Epithelial cell of proximal tubule (primary cell): Measurements from ENCODE around the gene FAM136A. TPM values are rescaled to one million over a fixed set of nuclear protein-coding genes. Genes with fewer than 3 reads are reported as not detected.

ENCODE experiments used
- DNase-seq: peaks from one replicate; pipeline ENCODE4 v3.0.0-alpha.2; 2011; ENCODE audit warnings: low read depth
- H3K4me3 ChIP-seq: 2 replicates; pipeline ENCODE4 v1.5.1; 2011; ENCODE audit warnings: low read depth, mild to moderate bottlenecking, low read length
- total RNA-seq: library from RNA; depleted of rRNA; stranded (reverse); fragments of >200 nt; gene quantifications from 2 replicates; pipeline ENCODE4 v1.2.3, GENCODE V29; 2015
- TF ChIP-seq, protein P1 (sequence below): conservative IDR thresholded peaks from 2 replicates; pipeline ENCODE4 v1.5.1; 2012; ENCODE audit warnings: low read depth, mild to moderate bottlenecking, low read length

Gene FAM136A
- total RNA-seq, 1 donor from 2014 or later, result 55.7 TPM

DNA sequence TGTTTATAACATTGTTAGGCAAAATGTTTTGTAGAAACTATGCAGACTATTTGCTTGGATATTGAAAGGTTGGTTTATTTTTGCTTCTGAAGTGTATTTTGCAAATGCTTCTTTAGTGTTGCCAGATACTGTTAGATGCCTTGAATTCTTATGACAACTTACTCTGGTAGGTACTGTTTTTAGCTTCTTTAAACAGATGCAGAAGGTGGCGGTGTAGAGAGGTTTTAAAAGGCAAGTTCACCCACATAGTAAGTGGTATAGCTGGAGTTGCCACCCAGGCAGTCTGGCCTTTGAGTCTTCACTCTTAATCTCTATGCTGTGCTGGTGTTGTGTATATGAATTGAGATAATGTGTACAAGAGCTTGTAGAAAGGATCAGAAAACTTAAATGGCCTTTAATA is 40.4 kb downstream of the FAM136A start:
- no peak for DNase-seq
- TF ChIP-seq, protein P1, sequence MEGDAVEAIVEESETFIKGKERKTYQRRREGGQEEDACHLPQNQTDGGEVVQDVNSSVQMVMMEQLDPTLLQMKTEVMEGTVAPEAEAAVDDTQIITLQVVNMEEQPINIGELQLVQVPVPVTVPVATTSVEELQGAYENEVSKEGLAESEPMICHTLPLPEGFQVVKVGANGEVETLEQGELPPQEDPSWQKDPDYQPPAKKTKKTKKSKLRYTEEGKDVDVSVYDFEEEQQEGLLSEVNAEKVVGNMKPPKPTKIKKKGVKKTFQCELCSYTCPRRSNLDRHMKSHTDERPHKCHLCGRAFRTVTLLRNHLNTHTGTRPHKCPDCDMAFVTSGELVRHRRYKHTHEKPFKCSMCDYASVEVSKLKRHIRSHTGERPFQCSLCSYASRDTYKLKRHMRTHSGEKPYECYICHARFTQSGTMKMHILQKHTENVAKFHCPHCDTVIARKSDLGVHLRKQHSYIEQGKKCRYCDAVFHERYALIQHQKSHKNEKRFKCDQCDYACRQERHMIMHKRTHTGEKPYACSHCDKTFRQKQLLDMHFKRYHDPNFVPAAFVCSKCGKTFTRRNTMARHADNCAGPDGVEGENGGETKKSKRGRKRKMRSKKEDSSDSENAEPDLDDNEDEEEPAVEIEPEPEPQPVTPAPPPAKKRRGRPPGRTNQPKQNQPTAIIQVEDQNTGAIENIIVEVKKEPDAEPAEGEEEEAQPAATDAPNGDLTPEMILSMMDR, result no peak
- no peak overlapping the region for H3K4me3 ChIP-seq

DNA sequence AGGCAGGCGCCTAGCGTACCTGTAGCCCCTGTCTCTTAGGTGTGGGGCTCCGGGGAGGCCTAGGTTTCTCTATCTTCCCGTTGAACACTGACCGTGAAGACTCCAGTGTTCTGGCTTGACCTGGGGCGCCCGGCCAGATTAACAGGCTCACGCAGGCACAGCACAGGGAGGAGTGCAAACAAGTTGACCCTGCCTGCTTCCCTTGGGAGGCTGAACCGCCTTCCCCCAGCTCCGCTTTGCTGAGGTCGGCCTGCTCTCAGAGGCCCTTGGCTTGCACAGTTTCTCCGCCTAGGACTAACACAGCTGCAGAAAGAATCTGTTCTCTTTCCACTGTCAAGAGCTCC is 43.4 kb downstream of the FAM136A start:
- DNase-seq, result no peak
- TF ChIP-seq, protein P1, result no peak
- H3K4me3 ChIP-seq, result peak overlapping the region; percentile 83

DNA sequence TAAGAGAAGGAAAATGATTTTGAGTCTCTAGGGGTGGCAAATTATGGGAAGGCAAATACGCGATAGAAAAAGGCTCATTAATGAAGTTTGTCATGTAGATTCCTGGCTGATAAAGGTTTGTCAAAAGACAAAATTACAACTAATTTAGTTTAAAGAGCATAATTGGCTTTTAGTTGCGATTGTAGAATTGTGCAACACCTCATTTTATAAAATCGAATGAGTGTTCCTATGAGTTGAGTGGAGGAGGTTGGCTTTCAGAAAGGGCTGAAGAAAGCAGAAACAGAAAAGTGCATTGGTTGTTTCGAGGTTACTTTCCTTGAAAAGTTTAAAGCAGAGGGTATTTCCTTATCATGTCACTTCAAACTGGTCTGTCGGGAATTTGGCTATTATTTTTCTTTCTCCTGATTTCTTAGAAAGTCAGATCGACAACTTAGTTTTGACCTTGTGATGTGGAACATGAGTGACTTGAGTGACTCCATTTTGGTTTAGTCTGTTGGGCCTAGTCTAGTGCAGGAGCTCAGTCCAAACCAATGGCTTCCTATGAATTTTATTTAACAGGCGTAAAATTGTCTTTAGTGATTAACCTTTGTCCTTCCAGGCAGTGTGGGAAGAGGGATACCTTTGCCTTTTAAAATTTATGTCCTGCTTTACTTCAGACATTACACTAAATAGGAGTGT is 46.1 kb downstream of the FAM136A start:
- no peak overlapping the region for H3K4me3 ChIP-seq
- TF ChIP-seq, protein P1, result no peak
- DNase-seq, result no peak

DNA sequence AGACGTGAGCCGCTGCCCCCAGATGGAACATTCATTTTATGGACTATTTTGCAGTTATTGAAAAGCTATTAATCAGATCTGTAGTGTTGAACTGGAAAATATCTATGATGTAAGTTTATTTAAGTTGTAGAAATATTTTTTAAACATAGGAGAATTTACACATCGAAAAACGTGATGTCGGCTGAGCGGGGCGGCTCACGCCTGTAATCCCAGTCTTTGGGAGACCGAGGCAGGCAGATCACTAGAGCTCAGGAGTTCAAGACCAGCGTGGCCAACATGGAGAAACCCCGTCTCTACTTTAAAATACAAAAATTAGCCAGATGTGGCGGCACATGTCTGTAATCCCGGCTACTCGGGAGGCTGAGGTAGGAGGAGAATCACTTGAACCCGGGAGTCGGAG is 51.4 kb downstream of the FAM136A start:
- DNase-seq, result no peak
- no peak overlapping the region for H3K4me3 ChIP-seq
- TF ChIP-seq, protein P1, result no peak

DNA sequence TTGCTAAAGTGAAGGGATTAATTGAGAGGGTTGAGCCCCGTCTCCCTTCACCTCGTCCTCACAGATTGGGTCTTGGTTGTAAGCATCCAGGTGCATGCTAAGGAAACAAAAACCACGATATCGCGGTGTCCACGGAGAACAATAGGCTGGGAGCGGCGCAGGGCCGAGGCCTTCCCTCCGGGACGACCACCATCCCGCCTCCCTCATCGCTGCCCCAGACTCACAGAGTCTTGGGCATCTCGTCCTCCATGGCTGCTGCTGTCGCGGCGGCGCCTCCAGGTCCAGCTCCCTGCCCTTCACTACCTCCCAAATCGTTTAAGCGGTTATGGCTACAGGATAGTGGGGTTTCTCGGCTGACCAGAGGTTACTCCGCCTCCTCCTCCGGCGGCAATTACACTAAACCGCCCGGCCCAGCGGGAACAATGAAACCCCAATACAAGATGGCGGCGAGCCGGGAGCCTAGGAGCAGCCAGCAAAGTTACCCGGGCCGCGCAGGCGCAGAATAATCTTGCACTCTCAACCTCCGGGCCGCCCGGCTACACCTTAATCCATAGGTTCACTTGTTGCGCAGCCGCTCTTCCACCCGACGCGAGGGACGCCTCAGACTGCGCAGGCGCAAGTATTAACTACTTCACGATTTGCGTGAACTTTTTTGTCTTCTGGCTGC is 53.6 kb downstream of the FAM136A start, which contains the start of gene TIA1:
TSS of gene TIA1 (minus strand) at position 448 of the 667 bp plus-strand sequence. CDS start at position 250, 198 bp downstream.
- peak; percentile 75 for DNase-seq
- TF ChIP-seq, protein P1, result no peak
- H3K4me3 ChIP-seq, result peak within 1 kb of the TSS; percentile 78

DNA sequence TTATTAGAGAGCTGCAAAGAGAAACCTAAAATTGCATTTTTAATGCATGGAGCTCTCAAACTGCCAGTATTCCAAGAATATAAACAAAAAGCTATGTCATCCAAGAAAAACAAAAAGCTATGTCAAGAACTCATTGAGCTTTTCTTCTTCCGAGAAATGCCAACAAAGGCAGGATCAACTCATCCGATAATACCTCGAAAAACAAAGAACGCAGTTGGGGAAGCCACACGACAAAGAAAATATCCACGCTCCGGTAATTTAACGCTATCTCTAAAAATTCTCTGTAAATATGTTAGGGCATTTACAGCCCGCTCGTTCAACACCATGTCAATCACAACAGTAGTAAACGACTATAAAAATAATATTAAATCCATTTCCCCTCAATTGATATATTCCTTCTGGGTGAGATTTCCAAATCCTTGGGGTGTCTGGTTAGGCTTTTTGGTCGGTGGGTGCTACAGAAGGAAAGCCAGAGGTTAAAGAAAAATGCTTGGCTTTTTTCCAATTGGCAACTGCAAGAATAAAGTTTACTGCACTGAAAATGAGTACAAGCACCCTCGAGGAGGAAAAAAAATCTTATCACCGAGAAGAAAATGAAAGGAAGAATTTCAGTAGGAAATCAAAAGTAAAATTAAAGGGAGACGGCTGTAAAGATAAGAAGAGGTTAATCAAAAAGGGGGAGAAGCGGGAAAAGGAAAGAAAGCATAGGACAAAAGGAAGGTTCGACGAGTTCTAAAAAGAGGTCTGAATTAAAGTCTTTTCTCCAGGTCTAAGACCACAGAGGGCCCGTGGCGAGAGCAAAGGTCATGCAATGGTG is 54.3 kb downstream of the FAM136A start:
- no peak for DNase-seq
- peak overlapping the region; percentile 78 for H3K4me3 ChIP-seq
- TF ChIP-seq, protein P1, result no peak

Other genes starting within 250 kb of the FAM136A start
- 73.6 and 100 TPM in 2 replicates for gene PCBP1, start 214.6 kb downstream of the FAM136A start, total RNA-seq
- 8.1 TPM in 2 replicates for gene C2orf42, start 111.0 kb downstream of the FAM136A start, total RNA-seq
- gene TIA1, start 53.4 kb downstream of the FAM136A start, total RNA-seq, result 41.4 and 58.0 TPM in 2 replicates
- gene PCYOX1, start 43.9 kb downstream of the FAM136A start, total RNA-seq, result 22.0 and 26.1 TPM in 2 replicates
- gene SNRPG, start 8.3 kb downstream of the FAM136A start, total RNA-seq, result 317 and 331 TPM in 2 replicates